Fibroblast of villous mesenchyme (primary cell): Measurements from ENCODE around the gene CRTAC1. TPM values are rescaled to one million over a fixed set of nuclear protein-coding genes. Genes with fewer than 3 reads are reported as not detected.

Source experiments
- DNase-seq: peaks from one replicate; pipeline ENCODE4 v3.0.0-alpha.2; 2010; ENCODE audit warnings: low read depth
- H3K4me3 ChIP-seq: 2 replicates; pipeline ENCODE4 v1.5.1; 2011; ENCODE audit warnings: low read depth, mild to moderate bottlenecking, low read length
- total RNA-seq: library from RNA; depleted of rRNA; stranded (reverse); fragments of >200 nt; gene quantifications from 2 replicates; pipeline ENCODE4 v1.2.3, GENCODE V29; 2012
- TF ChIP-seq, protein P1 (sequence below): IDR thresholded peaks from 2 replicates; pipeline ENCODE4 v1.5.1; 2012; ENCODE audit warnings: low read depth, mild to moderate bottlenecking, low read length; ENCODE audit not compliant: insufficient read depth

CRTAC1 gene
- total RNA-seq, 1 donor: not detected

DNA sequence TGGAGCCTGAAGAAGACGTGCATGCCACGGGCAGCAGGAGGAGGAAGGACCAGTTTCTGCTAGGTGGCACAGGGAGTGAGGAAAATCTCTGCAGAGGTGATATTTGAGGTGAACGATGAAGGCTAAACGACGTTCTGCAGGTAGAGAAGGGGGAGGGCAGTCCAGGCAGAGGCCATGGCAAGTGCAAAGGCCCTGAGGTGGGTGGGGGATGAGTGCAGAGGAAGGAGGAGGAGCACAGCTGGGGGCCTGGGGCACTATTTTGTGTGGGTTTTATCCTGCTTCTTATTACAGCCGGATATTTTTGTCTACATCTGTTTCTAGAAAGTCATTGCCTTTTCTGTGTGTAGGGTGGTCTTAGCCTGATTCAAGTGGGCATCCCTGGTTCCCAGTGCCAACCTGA lies 123.2 kb downstream of the CRTAC1 start:
- no peak for DNase-seq
- H3K4me3 ChIP-seq: no peak overlapping the region
- TF ChIP-seq, protein P1, sequence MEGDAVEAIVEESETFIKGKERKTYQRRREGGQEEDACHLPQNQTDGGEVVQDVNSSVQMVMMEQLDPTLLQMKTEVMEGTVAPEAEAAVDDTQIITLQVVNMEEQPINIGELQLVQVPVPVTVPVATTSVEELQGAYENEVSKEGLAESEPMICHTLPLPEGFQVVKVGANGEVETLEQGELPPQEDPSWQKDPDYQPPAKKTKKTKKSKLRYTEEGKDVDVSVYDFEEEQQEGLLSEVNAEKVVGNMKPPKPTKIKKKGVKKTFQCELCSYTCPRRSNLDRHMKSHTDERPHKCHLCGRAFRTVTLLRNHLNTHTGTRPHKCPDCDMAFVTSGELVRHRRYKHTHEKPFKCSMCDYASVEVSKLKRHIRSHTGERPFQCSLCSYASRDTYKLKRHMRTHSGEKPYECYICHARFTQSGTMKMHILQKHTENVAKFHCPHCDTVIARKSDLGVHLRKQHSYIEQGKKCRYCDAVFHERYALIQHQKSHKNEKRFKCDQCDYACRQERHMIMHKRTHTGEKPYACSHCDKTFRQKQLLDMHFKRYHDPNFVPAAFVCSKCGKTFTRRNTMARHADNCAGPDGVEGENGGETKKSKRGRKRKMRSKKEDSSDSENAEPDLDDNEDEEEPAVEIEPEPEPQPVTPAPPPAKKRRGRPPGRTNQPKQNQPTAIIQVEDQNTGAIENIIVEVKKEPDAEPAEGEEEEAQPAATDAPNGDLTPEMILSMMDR: no peak

DNA sequence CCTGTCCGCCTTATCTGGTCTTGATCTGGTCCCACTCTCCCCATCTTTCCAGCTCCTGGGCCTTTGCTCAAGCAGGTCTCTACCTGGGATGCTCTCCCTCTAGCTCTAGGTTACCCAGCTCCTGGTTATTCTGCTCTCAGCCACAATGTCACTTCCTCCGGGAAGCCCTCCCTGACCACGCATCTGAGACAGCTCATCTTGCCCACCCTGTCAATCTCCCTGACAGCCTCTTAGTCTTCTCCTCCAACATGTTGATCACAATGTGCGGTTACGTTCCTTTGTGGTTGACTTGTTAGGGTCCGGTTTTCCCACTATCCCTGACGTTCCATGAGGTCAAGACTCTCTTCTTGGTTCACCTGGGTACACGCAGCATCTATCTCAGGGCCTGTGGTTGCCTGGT lies 125.1 kb downstream of the CRTAC1 start:
- TF ChIP-seq, protein P1: no peak
- no peak for DNase-seq
- no peak overlapping the region for H3K4me3 ChIP-seq

DNA sequence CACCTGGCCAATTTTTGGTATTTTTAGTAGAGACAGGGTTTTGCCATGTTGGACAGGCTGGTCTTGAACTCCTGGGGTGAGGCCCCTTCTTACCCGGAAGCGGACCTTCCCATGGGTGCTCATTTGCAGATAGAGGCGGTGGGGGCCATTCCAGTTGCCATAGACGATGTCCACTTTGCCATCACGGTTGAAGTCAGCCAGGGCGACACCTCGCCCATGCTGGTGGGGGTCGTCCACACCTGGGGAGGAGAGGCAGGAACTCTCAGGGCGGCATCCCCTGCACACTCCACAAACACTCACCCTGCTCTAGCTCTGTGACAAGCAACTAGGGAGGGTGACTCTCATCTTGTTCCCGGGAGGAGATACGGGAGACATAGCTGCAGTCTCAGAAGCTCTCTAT lies 125.8 kb downstream of the CRTAC1 start:
- no peak overlapping the region for H3K4me3 ChIP-seq
- no peak for DNase-seq
- TF ChIP-seq, protein P1: no peak

DNA sequence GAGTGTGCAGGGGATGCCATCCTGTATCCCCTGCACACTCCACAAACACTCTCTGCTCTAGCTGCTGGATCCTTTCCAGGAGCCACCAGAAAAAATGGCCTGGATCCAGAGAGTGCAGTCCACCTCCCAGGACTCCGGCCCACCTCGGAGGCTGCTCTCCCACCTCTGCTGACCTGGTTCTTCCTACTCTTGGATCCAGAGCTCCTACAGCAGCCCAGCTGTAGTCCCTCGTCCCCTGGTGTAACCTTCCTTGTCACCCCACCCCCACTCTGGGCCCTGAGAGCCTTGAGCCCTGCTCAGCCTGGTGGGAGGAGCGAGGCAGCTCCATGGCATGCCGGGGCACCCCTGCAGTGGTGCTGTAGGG lies 126.4 kb downstream of the CRTAC1 start:
- no peak for DNase-seq
- TF ChIP-seq, protein P1: no peak

DNA sequence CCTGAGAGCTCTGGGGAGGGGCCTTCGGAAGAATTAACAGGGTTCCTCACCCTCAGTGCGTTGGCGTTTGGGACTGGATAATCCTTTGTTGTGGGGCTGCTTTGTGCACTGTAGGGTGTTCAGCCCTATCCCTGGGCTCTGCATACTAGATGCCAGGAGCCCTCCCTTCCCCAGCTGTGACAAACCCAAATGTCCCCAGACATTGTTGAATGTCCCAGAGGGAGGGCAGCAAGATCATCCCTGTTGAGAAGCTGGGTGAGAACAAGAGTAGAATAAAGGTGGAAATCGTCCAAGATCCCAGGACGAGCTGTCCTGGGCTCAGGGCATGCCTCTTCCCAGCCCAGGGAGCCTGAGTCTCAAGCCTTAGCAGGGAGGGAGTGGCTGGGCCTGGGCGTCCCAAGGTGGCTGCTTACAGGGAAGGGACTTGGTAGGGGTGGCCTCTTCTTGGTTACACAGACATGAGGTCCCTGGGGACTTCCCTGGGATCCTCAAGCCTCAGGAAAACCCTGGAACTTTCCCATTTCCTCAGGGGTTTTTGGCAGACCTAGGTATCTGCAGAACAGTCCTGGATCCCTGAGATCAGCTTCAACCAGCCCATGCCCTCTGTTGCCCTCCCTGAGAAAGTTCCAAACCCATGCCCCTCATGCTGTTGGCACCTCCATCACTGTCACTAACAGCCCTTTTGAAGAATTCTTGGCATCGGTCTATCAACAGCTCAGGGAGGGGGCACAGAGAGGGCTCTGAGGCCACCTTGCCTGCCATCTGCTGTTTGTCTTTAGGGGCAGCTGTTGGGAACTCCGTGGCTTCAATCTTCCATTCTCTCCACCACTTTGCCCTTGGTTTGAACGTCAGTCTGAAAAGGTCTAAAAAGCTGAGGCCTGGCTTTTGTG lies 127.0 kb downstream of the CRTAC1 start:
- TF ChIP-seq, protein P1: no peak
- DNase-seq: no peak
- H3K4me3 ChIP-seq: no peak overlapping the region

More for the DNA sequence above, 126.4 kb downstream of the CRTAC1 start:
- no peak overlapping the region for H3K4me3 ChIP-seq

DNA sequence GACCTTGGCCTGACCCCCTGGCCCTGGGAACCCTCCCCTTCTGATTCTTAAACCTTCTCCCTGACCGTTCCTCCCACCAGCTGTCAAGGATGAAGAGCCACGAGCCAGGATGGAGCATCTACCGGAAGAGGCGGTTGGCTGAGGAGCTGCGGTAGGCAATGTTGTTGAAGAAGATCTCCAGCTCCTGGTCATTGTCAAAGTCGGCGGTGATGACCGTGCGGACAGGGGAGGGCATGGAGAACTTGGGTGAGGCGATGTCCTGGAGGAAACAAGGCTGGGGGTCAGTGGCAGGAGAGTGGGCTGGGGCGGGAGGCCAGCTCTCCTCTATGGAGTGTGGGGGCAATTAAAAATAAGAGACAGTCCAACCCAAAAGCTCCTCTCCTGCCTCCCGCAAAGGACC lies 129.0 kb downstream of the CRTAC1 start:
- TF ChIP-seq, protein P1: no peak
- DNase-seq: no peak
- H3K4me3 ChIP-seq: no peak overlapping the region
